ENCODE data around the gene RNF17.

RNF17 gene

DNA sequence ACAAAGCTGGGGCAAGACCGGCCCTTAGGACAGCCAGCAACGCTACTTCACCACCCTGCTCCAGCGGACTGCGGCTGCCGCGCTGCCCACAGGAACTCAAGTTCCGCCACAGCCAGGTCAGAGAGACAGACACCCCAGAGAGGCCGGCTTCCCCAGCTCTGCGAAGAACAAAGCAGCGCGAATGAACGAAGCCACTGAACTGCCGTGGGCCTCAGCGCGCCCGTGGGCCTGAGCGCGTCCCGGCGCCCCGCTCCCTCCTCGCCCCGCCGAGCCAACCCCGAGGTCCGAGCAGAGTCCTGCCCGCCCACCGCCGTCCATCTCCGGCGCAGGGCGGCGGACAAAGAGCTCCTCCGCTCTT, 158.4 kb downstream of the RNF17 start:
- DNase-seq (ENCODE audit: extremely low spot score), result peak; percentile 17
- ChIA-PET CTCF (no interaction called here), POLR2A (interaction anchor here (1.5 kb wide), 1 partner anchor 58 kb away, joined by 4 read pairs; no protein-coding TSS in a partner anchor)
- TF ChIP-seq FOXA1 (IDR thresholded peaks at IDR 0.05), result no peak
- TF ChIP-seq CTBP1 (IDR thresholded peaks at IDR 0.05; ENCODE audit: borderline replicate concordance), result no peak
- no peak for TF ChIP-seq SP1 (IDR thresholded peaks at IDR 0.05)
- no peak for TF ChIP-seq TARDBP (IDR thresholded peaks at IDR 0.05)
- no peak for TF ChIP-seq SUZ12 (IDR thresholded peaks at IDR 0.05)
- no peak for TF ChIP-seq HDGF (IDR thresholded peaks at IDR 0.05; ENCODE audit: borderline replicate concordance)
- TF ChIP-seq BHLHE40 (IDR thresholded peaks at IDR 0.05; ENCODE audit: borderline replicate concordance), result no peak
- TF ChIP-seq FOXK2 (IDR thresholded peaks at IDR 0.05), result no peak
- TF ChIP-seq ARNT (IDR thresholded peaks at IDR 0.05), result no peak
- TF ChIP-seq ZNF384 (IDR thresholded peaks at IDR 0.05), result no peak
- no peak for TF ChIP-seq L3MBTL2 (conservative IDR thresholded peaks at IDR 0.05)
- TF ChIP-seq, protein P1, sequence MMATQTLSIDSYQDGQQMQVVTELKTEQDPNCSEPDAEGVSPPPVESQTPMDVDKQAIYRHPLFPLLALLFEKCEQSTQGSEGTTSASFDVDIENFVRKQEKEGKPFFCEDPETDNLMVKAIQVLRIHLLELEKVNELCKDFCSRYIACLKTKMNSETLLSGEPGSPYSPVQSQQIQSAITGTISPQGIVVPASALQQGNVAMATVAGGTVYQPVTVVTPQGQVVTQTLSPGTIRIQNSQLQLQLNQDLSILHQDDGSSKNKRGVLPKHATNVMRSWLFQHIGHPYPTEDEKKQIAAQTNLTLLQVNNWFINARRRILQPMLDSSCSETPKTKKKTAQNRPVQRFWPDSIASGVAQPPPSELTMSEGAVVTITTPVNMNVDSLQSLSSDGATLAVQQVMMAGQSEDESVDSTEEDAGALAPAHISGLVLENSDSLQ (IDR thresholded peaks at IDR 0.05), result no peak
- no peak for TF ChIP-seq LEF1 (IDR thresholded peaks at IDR 0.05; ENCODE audit: borderline replicate concordance)
- no peak for TF ChIP-seq ELF4 (IDR thresholded peaks at IDR 0.05)
- TF ChIP-seq FOXM1 (IDR thresholded peaks at IDR 0.05; ENCODE audit: borderline replicate concordance), result no peak
- TF ChIP-seq NFRKB (IDR thresholded peaks at IDR 0.05), result no peak

DNA sequence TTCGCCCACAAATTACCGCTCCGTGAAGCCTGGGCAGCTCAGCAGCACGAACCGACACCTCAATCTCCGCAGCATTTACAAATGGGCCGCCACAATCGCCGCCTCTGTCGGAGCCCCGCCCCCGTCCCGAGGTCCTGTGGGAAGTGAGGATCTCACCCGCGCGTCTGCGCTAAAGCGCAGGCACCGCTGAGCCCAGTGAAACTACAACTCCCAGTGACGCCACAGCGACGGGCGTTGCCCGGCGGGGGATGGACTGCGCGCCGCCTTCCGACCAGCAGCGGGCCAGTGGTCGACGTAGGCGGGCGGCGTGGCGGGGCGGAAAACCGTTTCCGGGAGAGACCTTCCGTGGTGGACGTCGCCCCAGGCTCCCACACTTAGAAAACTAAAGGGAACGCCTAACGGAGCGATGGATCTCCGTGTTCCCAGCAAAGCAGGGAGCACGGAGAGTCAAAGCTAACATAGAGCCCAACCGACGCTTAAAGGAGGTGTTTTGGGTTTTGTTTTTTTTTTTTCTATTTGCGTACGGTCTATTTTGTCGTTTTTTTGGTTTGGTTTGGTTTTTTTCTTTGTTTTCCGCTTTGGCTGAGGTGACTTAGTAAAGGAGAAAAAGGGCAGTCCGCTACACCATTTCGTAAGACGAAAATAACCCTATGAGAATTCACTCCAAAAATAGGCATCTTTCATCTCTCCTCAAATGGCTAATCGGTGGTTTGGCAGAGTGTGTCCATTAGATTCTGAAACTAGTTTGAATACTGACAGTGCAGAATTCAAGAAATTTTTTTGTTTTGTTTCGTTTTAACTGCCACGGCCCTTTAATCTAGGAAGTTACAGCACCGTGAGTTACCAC, 159.0 kb downstream of the RNF17 start:
- POLR2A ChIA-PET, result interaction anchor here (0.6 to 1.5 kb wide), 2 partner anchors 10 to 59 kb away, joined by 3 to 4 read pairs; no protein-coding TSS in a partner anchor

DNA sequence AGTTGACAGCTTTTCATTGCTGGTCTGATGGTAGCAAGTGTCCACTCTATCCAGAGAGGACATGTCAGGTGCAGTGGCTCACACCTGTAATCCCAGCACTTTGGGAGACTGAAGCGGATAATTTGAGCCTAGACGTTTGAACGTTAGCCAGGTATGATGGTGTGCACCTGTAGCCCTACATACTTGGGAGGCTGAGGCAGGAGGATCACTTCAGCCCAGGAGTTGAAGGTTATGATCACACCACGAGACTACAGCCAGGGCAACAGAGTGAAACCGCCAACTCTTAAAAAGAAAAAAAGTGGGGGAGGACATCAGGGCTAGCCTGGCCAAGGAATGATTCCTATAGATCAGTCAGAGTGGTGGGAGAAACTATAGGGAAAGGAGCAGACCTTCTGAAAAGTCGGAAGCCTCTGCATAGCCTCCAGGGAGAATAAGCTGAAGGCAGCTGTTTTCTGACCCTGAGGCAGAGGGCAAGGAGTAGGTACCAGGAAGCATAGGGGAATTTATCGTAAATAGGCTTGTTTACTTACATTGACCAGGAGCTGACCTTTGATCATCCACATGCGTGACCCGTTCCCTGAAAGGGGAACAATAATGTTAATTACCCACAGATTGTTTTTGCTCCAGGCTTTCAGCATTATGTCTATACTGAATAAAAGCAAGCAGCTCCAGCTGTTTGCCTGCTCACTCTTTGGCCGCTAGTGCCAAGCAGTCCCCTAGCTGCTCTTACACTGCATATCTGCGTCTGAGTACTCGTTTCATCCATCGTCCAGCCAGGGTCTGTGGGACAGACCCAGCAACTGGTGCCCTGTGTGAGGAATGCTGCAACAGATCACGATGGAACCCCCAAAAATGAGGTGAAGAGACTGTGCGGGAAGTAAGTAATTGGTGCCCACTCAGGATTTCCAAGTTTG, 161.6 kb downstream of the RNF17 start:
- no peak for DNase-seq (ENCODE audit: extremely low spot score)
- ChIA-PET CTCF (no interaction called here), POLR2A (no interaction called here)
- no peak for TF ChIP-seq NFRKB (IDR thresholded peaks at IDR 0.05)
- no peak for TF ChIP-seq SUZ12 (IDR thresholded peaks at IDR 0.05)
- TF ChIP-seq HDGF (IDR thresholded peaks at IDR 0.05; ENCODE audit: borderline replicate concordance), result no peak
- no peak for TF ChIP-seq CTBP1 (IDR thresholded peaks at IDR 0.05; ENCODE audit: borderline replicate concordance)
- TF ChIP-seq BHLHE40 (IDR thresholded peaks at IDR 0.05; ENCODE audit: borderline replicate concordance), result no peak
- no peak for TF ChIP-seq FOXA1 (IDR thresholded peaks at IDR 0.05)
- TF ChIP-seq FOXM1 (IDR thresholded peaks at IDR 0.05; ENCODE audit: borderline replicate concordance), result no peak
- TF ChIP-seq FOXK2 (IDR thresholded peaks at IDR 0.05), result no peak
- no peak for TF ChIP-seq SP1 (IDR thresholded peaks at IDR 0.05)

More for the DNA sequence above, 159.0 kb downstream of the RNF17 start:
- DNase-seq (ENCODE audit: extremely low spot score), result peak; percentile 84
- CTCF ChIA-PET, result no interaction called here
- no peak for TF ChIP-seq HDGF (IDR thresholded peaks at IDR 0.05; ENCODE audit: borderline replicate concordance)
- TF ChIP-seq SP1 (IDR thresholded peaks at IDR 0.05), result no peak
- TF ChIP-seq, protein P1 (IDR thresholded peaks at IDR 0.05), result no peak; the same call in 1 of the 2 replicates
- TF ChIP-seq LEF1 (IDR thresholded peaks at IDR 0.05; ENCODE audit: borderline replicate concordance), result no peak
- TF ChIP-seq L3MBTL2 (conservative IDR thresholded peaks at IDR 0.05), result peak; percentile 56; the same call in 1 of the 2 replicates
- TF ChIP-seq FOXK2 (IDR thresholded peaks at IDR 0.05), result no peak
- no peak for TF ChIP-seq CTBP1 (IDR thresholded peaks at IDR 0.05; ENCODE audit: borderline replicate concordance)
- TF ChIP-seq ARNT (IDR thresholded peaks at IDR 0.05), result no peak
- TF ChIP-seq FOXA1 (IDR thresholded peaks at IDR 0.05), result no peak
- no peak for TF ChIP-seq FOXM1 (IDR thresholded peaks at IDR 0.05; ENCODE audit: borderline replicate concordance)
- TF ChIP-seq TARDBP (IDR thresholded peaks at IDR 0.05), result no peak
- peak; percentile 57 for TF ChIP-seq ELF4 (IDR thresholded peaks at IDR 0.05)
- TF ChIP-seq SUZ12 (IDR thresholded peaks at IDR 0.05), result 0 out of 2 replicates have a peak, but pooled peaks have one; percentile 25
- no peak for TF ChIP-seq NFRKB (IDR thresholded peaks at IDR 0.05)
- no peak for TF ChIP-seq BHLHE40 (IDR thresholded peaks at IDR 0.05; ENCODE audit: borderline replicate concordance)
- no peak; the same call in 1 of the 2 replicates for TF ChIP-seq ZNF384 (IDR thresholded peaks at IDR 0.05)

DNA sequence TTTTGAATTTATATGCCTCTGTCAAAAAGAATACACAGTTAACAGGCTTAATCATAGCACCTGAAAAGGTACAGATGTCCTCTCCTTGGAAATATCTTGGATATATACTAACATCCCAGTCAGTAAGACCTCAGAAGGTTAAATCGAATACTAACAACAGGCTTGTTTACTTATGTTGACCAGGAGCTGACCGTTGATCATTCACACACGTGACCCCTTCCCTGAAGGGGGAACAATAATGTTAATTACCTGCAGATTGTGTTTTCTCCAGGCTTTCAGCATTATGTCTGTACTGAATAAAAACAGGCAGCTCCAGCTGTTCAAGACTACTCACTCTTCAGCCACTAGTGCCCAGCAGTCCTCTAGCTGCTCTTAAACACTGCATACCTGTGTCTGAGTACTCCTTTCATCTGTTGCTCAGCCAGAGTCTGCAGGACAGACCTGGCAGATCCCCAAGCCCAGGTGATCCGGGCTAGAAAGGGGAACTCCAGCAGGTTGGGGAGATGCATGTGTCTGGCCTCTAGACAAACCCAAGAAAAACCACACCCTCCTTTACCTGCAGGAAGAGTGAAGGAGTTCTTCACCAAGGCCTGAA, 163.9 kb downstream of the RNF17 start:
- TF ChIP-seq NFRKB (IDR thresholded peaks at IDR 0.05) (no peak), FOXK2 (IDR thresholded peaks at IDR 0.05) (no peak), TARDBP (IDR thresholded peaks at IDR 0.05) (no peak), FOXA1 (IDR thresholded peaks at IDR 0.05) (no peak), HDGF (IDR thresholded peaks at IDR 0.05; ENCODE audit: borderline replicate concordance) (no peak), FOXM1 (IDR thresholded peaks at IDR 0.05; ENCODE audit: borderline replicate concordance) (no peak), LEF1 (IDR thresholded peaks at IDR 0.05; ENCODE audit: borderline replicate concordance) (no peak), ARNT (IDR thresholded peaks at IDR 0.05) (no peak), SP1 (IDR thresholded peaks at IDR 0.05) (no peak), SUZ12 (IDR thresholded peaks at IDR 0.05) (no peak), CTBP1 (IDR thresholded peaks at IDR 0.05; ENCODE audit: borderline replicate concordance) (no peak), ELF4 (IDR thresholded peaks at IDR 0.05) (no peak), BHLHE40 (IDR thresholded peaks at IDR 0.05; ENCODE audit: borderline replicate concordance) (no peak), L3MBTL2 (conservative IDR thresholded peaks at IDR 0.05) (no peak), ZNF384 (IDR thresholded peaks at IDR 0.05) (no peak)
- TF ChIP-seq, protein P1 (IDR thresholded peaks at IDR 0.05), result no peak
- ChIA-PET POLR2A (no interaction called here), CTCF (no interaction called here)
- DNase-seq (ENCODE audit: extremely low spot score), result no peak

Measured in HEK293T (cell line).